ENCODE data around the gene DACT1. TPM values are rescaled to one million over a fixed set of nuclear protein-coding genes. Genes with fewer than 3 reads are reported as not detected.

Gene DACT1
- total RNA-seq, 2 donors from 2014 or later = 3.9 to 4.0 TPM

DNA sequence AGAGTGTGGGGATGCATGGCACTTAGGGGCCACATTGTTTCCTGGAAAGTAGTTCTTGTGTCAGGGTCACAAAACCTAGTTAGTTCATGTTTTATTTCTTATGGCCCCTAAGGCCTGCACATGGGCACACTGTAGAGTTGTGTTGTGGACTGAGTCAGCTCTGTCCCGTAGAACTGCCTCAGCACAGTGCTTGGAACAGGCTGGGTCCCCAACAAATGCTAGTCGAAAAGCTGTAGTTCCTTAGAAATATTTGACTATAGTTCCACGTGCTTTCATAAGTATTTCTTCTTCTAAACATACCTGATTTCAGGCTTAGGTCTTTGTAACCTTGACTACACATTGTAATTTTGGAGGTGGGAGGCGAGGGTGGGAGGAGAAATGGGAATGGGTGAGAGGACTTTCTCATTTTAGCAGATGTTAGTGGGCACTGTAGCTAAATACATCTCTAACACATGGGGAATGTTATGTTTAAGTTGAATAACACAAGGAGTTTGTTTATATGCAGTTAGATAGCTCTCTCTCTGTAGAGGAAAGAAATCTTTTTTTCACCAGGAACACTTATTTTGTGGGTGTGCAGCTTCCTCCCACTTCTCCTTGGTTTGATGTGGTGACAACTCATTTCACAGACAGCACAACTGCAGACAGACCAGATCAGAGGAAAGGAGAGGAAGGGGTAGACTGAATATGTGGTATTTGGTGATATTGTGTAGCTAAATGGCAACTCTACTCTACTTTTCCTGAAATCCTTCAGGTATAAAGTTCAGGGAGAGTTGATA is 39.5 kb upstream of the DACT1 start:
- H3K36me3 ChIP-seq (replicated peaks in 1 of 2; ENCODE audit: insufficient read depth in 1 of 2, low read depth in 2 of 2) = no peaks in the 10 kb centered on the region
- no peaks in the 10 kb centered on the region for H3K9me3 ChIP-seq
- H3K27ac ChIP-seq = no peak overlapping the region
- no peak for TF ChIP-seq POLR2A (IDR thresholded peaks at IDR 0.05)
- TF ChIP-seq, protein P1, sequence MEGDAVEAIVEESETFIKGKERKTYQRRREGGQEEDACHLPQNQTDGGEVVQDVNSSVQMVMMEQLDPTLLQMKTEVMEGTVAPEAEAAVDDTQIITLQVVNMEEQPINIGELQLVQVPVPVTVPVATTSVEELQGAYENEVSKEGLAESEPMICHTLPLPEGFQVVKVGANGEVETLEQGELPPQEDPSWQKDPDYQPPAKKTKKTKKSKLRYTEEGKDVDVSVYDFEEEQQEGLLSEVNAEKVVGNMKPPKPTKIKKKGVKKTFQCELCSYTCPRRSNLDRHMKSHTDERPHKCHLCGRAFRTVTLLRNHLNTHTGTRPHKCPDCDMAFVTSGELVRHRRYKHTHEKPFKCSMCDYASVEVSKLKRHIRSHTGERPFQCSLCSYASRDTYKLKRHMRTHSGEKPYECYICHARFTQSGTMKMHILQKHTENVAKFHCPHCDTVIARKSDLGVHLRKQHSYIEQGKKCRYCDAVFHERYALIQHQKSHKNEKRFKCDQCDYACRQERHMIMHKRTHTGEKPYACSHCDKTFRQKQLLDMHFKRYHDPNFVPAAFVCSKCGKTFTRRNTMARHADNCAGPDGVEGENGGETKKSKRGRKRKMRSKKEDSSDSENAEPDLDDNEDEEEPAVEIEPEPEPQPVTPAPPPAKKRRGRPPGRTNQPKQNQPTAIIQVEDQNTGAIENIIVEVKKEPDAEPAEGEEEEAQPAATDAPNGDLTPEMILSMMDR (IDR thresholded peaks at IDR 0.05) = no peak
- no peak for ATAC-seq
- intact Hi-C loops (cut with DNase I) = no loop called here
- no peak overlapping the region for H3K4me3 ChIP-seq
- H3K4me1 ChIP-seq = no peaks in the 10 kb centered on the region
- no peak for DNase-seq
- no peaks in the 10 kb centered on the region for H3K27me3 ChIP-seq
- WGBS, 2 donors = 63 to 80% methylated on average over 4 of the region's 4 CpGs

DNA sequence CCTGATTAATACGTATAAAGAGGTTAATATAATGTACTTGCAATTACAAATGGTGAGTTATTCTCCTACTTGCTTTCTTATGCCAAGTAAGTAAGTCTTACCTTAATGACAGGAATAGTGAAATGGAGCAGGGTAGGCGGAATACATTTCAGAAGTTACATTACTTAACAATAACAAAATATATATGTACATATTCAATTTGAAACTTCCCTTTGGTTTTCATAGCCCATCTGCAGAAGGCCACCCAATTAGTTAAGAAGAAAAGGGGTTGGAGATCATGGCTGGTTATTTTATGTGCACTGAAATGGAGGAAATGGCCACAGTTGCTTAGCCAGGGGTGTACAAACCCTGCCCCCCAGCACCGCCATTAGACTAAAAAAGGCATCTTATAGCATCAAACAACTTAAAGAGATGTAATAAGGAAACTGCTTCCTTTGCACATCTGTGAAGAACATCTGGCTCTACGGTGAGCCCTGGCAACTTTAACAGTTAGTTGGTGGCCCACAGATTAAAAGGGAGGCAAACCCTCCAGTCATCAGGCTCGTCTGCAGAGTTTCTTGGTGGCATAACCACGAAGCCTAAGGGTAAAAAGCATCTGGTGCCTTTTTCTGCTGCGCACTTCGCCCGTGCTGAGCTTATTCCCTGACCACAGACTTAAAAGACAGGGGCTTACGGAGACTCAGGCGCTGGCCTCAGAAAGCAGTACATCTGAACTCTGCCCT is 38.8 kb upstream of the DACT1 start:
- no peaks in the 10 kb centered on the region for H3K4me1 ChIP-seq
- no peak overlapping the region for H3K27ac ChIP-seq
- H3K4me3 ChIP-seq = no peak overlapping the region
- ATAC-seq (no peak), DNase-seq (no peak)
- WGBS, 2 donors = 73 to 75% methylated on average over 11 of the region's 11 CpGs
- no peaks in the 10 kb centered on the region for H3K9me3 ChIP-seq
- intact Hi-C loops (cut with DNase I) = no loop called here
- no peak for TF ChIP-seq POLR2A (IDR thresholded peaks at IDR 0.05)
- TF ChIP-seq, protein P1 (IDR thresholded peaks at IDR 0.05) = no peak
- H3K27me3 ChIP-seq = no peaks in the 10 kb centered on the region
- no peaks in the 10 kb centered on the region for H3K36me3 ChIP-seq (replicated peaks in 1 of 2; ENCODE audit: insufficient read depth in 1 of 2, low read depth in 2 of 2)

- H3K27ac ChIP-seq = no peak overlapping the region
These were observed 38.1 kb upstream of the DACT1 start for GRCh38 chr14:58599707-58600106.

GRCh38 chr14:58605465-58605864 is 32.3 kb upstream of the DACT1 start:
- Histone ChIP-seq H3K4me1 (no peaks in the 10 kb centered on the region), H3K27me3 (no peaks in the 10 kb centered on the region), H3K36me3 (replicated peaks in 1 of 2; ENCODE audit: insufficient read depth in 1 of 2, low read depth in 2 of 2) (no peaks in the 10 kb centered on the region), H3K27ac (no peak overlapping the region), H3K9me3 (no peaks in the 10 kb centered on the region), H3K4me3 (no peak overlapping the region)
- ATAC-seq (no peak), DNase-seq (no peak)
- TF ChIP-seq, protein P1 (IDR thresholded peaks at IDR 0.05) = no peak
- TF ChIP-seq POLR2A (IDR thresholded peaks at IDR 0.05) = no peak
- intact Hi-C loops (cut with DNase I) = no loop called here
- 63 to 66% methylated on average over 4 of the region's 4 CpGs for WGBS, 2 donors

More at GRCh38 chr14:58599707-58600106, 38.1 kb upstream of the DACT1 start:
- no peaks in the 10 kb centered on the region for H3K4me1 ChIP-seq
- intact Hi-C loops (cut with DNase I) = no loop called here
- no peaks in the 10 kb centered on the region for H3K36me3 ChIP-seq (replicated peaks in 1 of 2; ENCODE audit: insufficient read depth in 1 of 2, low read depth in 2 of 2)
- 63 to 65% methylated on average over 2 of the region's 2 CpGs for WGBS, 2 donors
- H3K4me3 ChIP-seq = no peak overlapping the region
- no peak for DNase-seq
- ATAC-seq = no peak
- no peaks in the 10 kb centered on the region for H3K9me3 ChIP-seq
- no peak for TF ChIP-seq POLR2A (IDR thresholded peaks at IDR 0.05)
- TF ChIP-seq, protein P1 (IDR thresholded peaks at IDR 0.05) = no peak
- no peaks in the 10 kb centered on the region for H3K27me3 ChIP-seq

Measured in body of pancreas (tissue), 4 donors.